Right lobe of liver (tissue), 4 donors: ENCODE results near the gene GSG1L.

ENCODE experiments used
- POLR2A ChIP-seq: fragments of 450-650 bp; IDR thresholded peaks from one replicate; pipeline ENCODE4 v1.6.1; 2017; ENCODE audit warnings: antibody characterized with exemption, mild to moderate bottlenecking
- TF ChIP-seq, protein P1 (sequence below), 4 donors: fragments of 200-600 bp in 3 of 4; fragments of 450-650 bp in 1 of 4; IDR thresholded peaks; one replicate each; pipeline versions ENCODE4 v1.5.1 to v1.8.0; 2016 to 2022; ENCODE audit warnings: antibody characterized with exemption in 4 of 4, mild to moderate bottlenecking in 2 of 4
- donor health status: DM: no; HTN: no; CAD: no.
- donor health status: DM: no; HTN: no; CAD: no.
- donor health status: DM: no; HTN: yes; CAD: no.

DNA sequence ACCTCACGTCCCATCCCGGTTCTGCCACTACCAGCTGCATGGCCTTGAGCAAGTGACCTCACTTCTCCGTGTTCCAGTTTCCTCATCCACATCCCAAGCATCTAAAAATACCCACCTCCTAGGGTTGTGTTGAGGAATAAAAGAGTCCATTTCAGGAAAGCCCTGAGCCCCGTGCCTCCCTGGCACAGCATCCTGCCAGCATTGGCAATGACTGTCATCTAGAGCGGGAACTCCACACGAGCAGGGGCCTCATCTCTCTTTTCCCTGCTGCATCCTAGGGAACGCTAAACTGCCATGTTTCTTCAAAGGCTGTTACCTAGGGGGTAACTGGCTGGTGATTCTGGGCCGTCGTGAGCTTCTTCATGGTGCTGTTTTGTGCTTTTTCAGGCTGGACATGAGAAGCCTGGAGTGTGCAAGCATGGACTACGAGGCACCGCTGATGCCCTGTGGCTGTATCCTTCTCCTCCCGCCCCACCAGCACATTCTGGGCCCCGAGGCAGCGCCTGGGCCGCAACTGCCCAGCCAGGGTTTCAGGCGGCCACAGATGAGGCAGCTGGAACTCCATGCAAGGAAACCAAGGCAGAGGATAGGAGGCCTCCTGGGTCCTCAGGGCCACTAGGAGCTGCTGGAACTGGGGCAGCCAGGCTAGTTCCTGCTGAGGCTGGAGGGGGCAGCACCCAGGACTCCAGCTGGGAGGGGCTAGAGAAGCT lies 292.2 kb downstream of the GSG1L start:
- TF ChIP-seq, protein P1, sequence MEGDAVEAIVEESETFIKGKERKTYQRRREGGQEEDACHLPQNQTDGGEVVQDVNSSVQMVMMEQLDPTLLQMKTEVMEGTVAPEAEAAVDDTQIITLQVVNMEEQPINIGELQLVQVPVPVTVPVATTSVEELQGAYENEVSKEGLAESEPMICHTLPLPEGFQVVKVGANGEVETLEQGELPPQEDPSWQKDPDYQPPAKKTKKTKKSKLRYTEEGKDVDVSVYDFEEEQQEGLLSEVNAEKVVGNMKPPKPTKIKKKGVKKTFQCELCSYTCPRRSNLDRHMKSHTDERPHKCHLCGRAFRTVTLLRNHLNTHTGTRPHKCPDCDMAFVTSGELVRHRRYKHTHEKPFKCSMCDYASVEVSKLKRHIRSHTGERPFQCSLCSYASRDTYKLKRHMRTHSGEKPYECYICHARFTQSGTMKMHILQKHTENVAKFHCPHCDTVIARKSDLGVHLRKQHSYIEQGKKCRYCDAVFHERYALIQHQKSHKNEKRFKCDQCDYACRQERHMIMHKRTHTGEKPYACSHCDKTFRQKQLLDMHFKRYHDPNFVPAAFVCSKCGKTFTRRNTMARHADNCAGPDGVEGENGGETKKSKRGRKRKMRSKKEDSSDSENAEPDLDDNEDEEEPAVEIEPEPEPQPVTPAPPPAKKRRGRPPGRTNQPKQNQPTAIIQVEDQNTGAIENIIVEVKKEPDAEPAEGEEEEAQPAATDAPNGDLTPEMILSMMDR (IDR thresholded peaks at IDR 0.05): no peak
- TF ChIP-seq POLR2A: no peak
